MCF 10A (cell line): ENCODE measurements around the gene TBC1D7. TPM values are rescaled to one million over a fixed set of nuclear protein-coding genes. Genes with fewer than 3 reads are reported as not detected.

ENCODE experiments used
- BruUV-seq: library from RNA; stranded (reverse); fragments of 400-500 nt; replicated peaks from 2 replicates; lab custom pipeline; 2021; lab: Mats Ljungman, UMichigan
- CTCF ChIA-PET: fragments of 300-600 bp; sonication (Branson Sonifier 250); formaldehyde crosslinking; extraction: SDS; loops from one replicate; lab custom pipeline; 2021; ENCODE audit warnings: antibody characterized with exemption, inconsistent platforms; lab: Yijun Ruan, JAX
- POLR2A ChIA-PET: fragments of 300-600, 350-650 bp; sonication (Branson Sonifier 250); formaldehyde crosslinking; extraction: SDS; loops from one replicate; lab custom pipeline; 2020; ENCODE audit warnings: antibody characterized with exemption, inconsistent platforms; lab: Yijun Ruan, JAX
- DNase-seq: peaks from one replicate; pipeline ENCODE4 v3.0.0-alpha.2; 2018; ENCODE audit not compliant: unreplicated experiment
- H3K27ac Mint-ChIP-seq: one replicate; pipeline ENCODE4 v1.8.0; 2022; ENCODE audit warnings: mild to moderate bottlenecking, low read depth, mixed read lengths; ENCODE audit not compliant: unreplicated experiment
- H3K27me3 Mint-ChIP-seq: one replicate; pipeline ENCODE4 v1.8.0; 2022; ENCODE audit warnings: mixed read lengths; ENCODE audit not compliant: insufficient read depth, unreplicated experiment
- H3K36me3 Mint-ChIP-seq: one replicate; pipeline ENCODE4 v1.8.0; 2022; ENCODE audit warnings: mild to moderate bottlenecking, moderate library complexity, mixed read lengths; ENCODE audit not compliant: insufficient read depth, unreplicated experiment
- H3K4me1 Mint-ChIP-seq: one replicate; pipeline ENCODE4 v1.8.0; 2022; ENCODE audit warnings: mixed read lengths; ENCODE audit not compliant: insufficient read depth, unreplicated experiment
- H3K4me3 Mint-ChIP-seq: one replicate; pipeline ENCODE4 v1.8.0; 2022; ENCODE audit warnings: mild to moderate bottlenecking, moderate library complexity, mixed read lengths; ENCODE audit not compliant: unreplicated experiment
- H3K9me3 Mint-ChIP-seq: one replicate; pipeline ENCODE4 v1.8.0; 2022; ENCODE audit warnings: mixed read lengths; ENCODE audit not compliant: unreplicated experiment
- CTCF ChIP-seq: fragments of 200-600 bp; IDR thresholded peaks from one replicate; pipeline ENCODE4 v1.8.0; 2022; ENCODE audit warnings: antibody characterized with exemption, mild to moderate bottlenecking; ENCODE audit not compliant: unreplicated experiment
- intact Hi-C: fragments of 100-400 bp; cut with micrococcal nuclease; formaldehyde crosslinking; loops from 2 replicates; pipeline ENCODE4 v1.14.1; 2022
- total RNA-seq: library from RNA; stranded (reverse); gene quantifications from 2 replicates; pipeline ENCODE4 v1.2.3, GENCODE V29; 2022

The TBC1D7 gene
- total RNA-seq, 1 experiment from 2014 or later, result 19.5 TPM

- no peak for TF ChIP-seq CTCF
- Mint-ChIP-seq H3K27ac (no peak overlapping the region), H3K27me3 (no peaks in the 10 kb centered on the region), H3K4me3 (no peak overlapping the region), H3K4me1 (peaks cover 12% of the 10 kb centered on the region), H3K36me3 (peaks cover 38% of the 10 kb centered on the region), H3K9me3 (no peaks in the 10 kb centered on the region)
- no peak for DNase-seq
- ChIA-PET POLR2A (interaction anchor here (2.8 kb wide), 1 partner anchor 17 kb away, joined by 15 read pairs; the partner anchor contains the start of gene TBC1D7), CTCF (no interaction called here)
- intact Hi-C loops, result no loop called here
- no TSS peak for BruUV-seq
These were observed 17.2 kb downstream of the TBC1D7 start for GRCh38 chr6:13311155-13311554.

- no peak overlapping the region for H3K4me3 Mint-ChIP-seq
- intact Hi-C loops, result no loop called here
- H3K27ac Mint-ChIP-seq, result peak overlapping the region; percentile 85
- POLR2A ChIA-PET, result interaction anchor here (1.7 to 1.9 kb wide), 2 partner anchors 20 to 23 kb away, joined by 4 to 15 read pairs; partner anchors contain the start of gene TBC1D7
- H3K36me3 Mint-ChIP-seq, result peaks cover 23% of the 10 kb centered on the region
- DNase-seq, result no peak
- H3K27me3 Mint-ChIP-seq, result no peaks in the 10 kb centered on the region
- no peaks in the 10 kb centered on the region for H3K9me3 Mint-ChIP-seq
- H3K4me1 Mint-ChIP-seq, result peaks cover 14% of the 10 kb centered on the region
- no TSS peak for BruUV-seq
- TF ChIP-seq CTCF, result no peak
- CTCF ChIA-PET, result interaction anchor here (0.6 kb wide), 1 partner anchor 27 kb away, joined by 3 read pairs; no protein-coding TSS in a partner anchor
These were observed 20.0 kb downstream of the TBC1D7 start for GRCh38 chr6:13308332-13308731.

GRCh38 chr6:13307508-13307995 lies 20.8 kb downstream of the TBC1D7 start:
- BruUV-seq, result no TSS peak
- ChIA-PET POLR2A (interaction anchor here (0.6 to 1.9 kb wide), 5 partner anchors 21 to 1581 kb away, joined by 3 to 15 read pairs (median 3); partner anchors contain the start of gene TBC1D7), CTCF (interaction anchor here (0.6 to 0.7 kb wide), 2 partner anchors 113 to 267 kb away, joined by 4 read pairs; partner anchors contain the start of gene SIRT5)
- TF ChIP-seq CTCF, result no peak
- Mint-ChIP-seq H3K4me3 (peak overlapping the region; percentile 41), H3K9me3 (no peaks in the 10 kb centered on the region), H3K27me3 (no peaks in the 10 kb centered on the region), H3K36me3 (peaks cover 23% of the 10 kb centered on the region), H3K27ac (peak overlapping the region; percentile 85), H3K4me1 (peaks cover 22% of the 10 kb centered on the region)
- intact Hi-C loops, result loop anchor here (1.0 kb wide), 1 partner anchor 20 kb away; no protein-coding TSS in a partner anchor
- peak; percentile 90 for DNase-seq

GRCh38 chr6:13305791-13306190 lies 22.5 kb downstream of the TBC1D7 start:
- ChIA-PET CTCF (interaction anchor here (1.0 kb wide), 1 partner anchor 233 kb away, joined by 3 read pairs; no protein-coding TSS in a partner anchor), POLR2A (no interaction called here)
- Mint-ChIP-seq H3K27ac (no peak overlapping the region), H3K27me3 (no peaks in the 10 kb centered on the region), H3K36me3 (peaks cover 18% of the 10 kb centered on the region), H3K4me1 (peaks cover 28% of the 10 kb centered on the region), H3K4me3 (no peak overlapping the region), H3K9me3 (no peaks in the 10 kb centered on the region)
- no TSS peak for BruUV-seq
- intact Hi-C loops, result no loop called here
- no peak for DNase-seq
- TF ChIP-seq CTCF, result no peak
